DOHH2 (cell line): Measurements from ENCODE around the gene FBLN1.

ENCODE experiments used
- H3F3A ChIP-seq: fragments of 200-600 bp; sonication (generic), shearing (Covaris generic); 2 replicates; pipeline ENCODE4 v1.6.0; 2016; ENCODE audit warnings: antibody characterized with exemption, mild to moderate bottlenecking; ENCODE audit not compliant: control insufficient read depth, insufficient read depth
- H3K27ac ChIP-seq: fragments of 200-600 bp; sonication (generic); 2 replicates; pipeline ENCODE4 v1.5.1; 2014; ENCODE audit warnings: low read depth, mild to moderate bottlenecking, low read length, moderate library complexity
- H3K27me3 ChIP-seq: fragments of 200-600 bp; sonication (generic); 2 replicates; pipeline ENCODE4 v1.6.1; 2014; ENCODE audit warnings: mild to moderate bottlenecking, low read length, mixed read lengths; ENCODE audit not compliant: control insufficient read depth
- H3K36me3 ChIP-seq: fragments of 200-600 bp; sonication (generic); 2 replicates; pipeline ENCODE4 v1.6.1; 2014; ENCODE audit warnings: mild to moderate bottlenecking, low read length, moderate library complexity, mixed read lengths; ENCODE audit not compliant: control insufficient read depth
- H3K4me1 ChIP-seq: fragments of 200-600 bp; sonication (generic); 2 replicates; pipeline ENCODE4 v1.6.1; 2014; ENCODE audit warnings: mild to moderate bottlenecking, low read length, mixed read lengths; ENCODE audit not compliant: control insufficient read depth
- H3K4me2 ChIP-seq: fragments of 200-600 bp; sonication (generic); 2 replicates; pipeline ENCODE4 v1.6.0; 2014; ENCODE audit warnings: mild to moderate bottlenecking, low read length, moderate library complexity
- H3K4me3 ChIP-seq: fragments of 200-600 bp; sonication (generic); 2 replicates; pipeline ENCODE4 v1.5.1; 2014; ENCODE audit warnings: mild to moderate bottlenecking, low read length, mixed read lengths
- H3K79me2 ChIP-seq: fragments of 200-600 bp; sonication (generic); 2 replicates; pipeline ENCODE4 v1.6.1; 2014; ENCODE audit warnings: mild to moderate bottlenecking, low read length, mixed read lengths; ENCODE audit not compliant: control insufficient read depth
- H3K9me2 ChIP-seq: fragments of 200-600 bp; sonication (generic); replicated peaks from 2 replicates; pipeline ENCODE4 v1.6.1; 2014; ENCODE audit warnings: mild to moderate bottlenecking, low read length, mixed read lengths; ENCODE audit not compliant: control insufficient read depth
- H3K9me3 ChIP-seq: fragments of 200-600 bp; sonication (generic); 2 replicates; pipeline ENCODE4 v1.6.1; 2014; ENCODE audit warnings: antibody characterized with exemption, low read length, mixed read lengths; ENCODE audit not compliant: control insufficient read depth, insufficient read depth
- H4K20me1 ChIP-seq: fragments of 200-600 bp; sonication (generic); 2 replicates; pipeline ENCODE4 v1.6.0; 2014; ENCODE audit warnings: low read depth, mild to moderate bottlenecking, antibody characterized with exemption, low read length, moderate library complexity; ENCODE audit not compliant: control insufficient read depth, insufficient read depth
- EZH2phosphoT487 ChIP-seq: fragments of 200-600 bp; sonication (generic); IDR thresholded peaks from 2 replicates; pipeline ENCODE4 v1.6.1; 2017; ENCODE audit warnings: borderline replicate concordance, mild to moderate bottlenecking, antibody characterized with exemption, low read length, moderate library complexity, mixed read lengths
- TF ChIP-seq, protein P1 (sequence below): fragments of 200-600 bp; sonication (generic); IDR thresholded peaks from one replicate; pipeline ENCODE4 v1.5.1; 2014; ENCODE audit warnings: antibody characterized with exemption, mild to moderate bottlenecking, low read depth, low read length; ENCODE audit not compliant: poor library complexity, severe bottlenecking

FBLN1 gene

DNA sequence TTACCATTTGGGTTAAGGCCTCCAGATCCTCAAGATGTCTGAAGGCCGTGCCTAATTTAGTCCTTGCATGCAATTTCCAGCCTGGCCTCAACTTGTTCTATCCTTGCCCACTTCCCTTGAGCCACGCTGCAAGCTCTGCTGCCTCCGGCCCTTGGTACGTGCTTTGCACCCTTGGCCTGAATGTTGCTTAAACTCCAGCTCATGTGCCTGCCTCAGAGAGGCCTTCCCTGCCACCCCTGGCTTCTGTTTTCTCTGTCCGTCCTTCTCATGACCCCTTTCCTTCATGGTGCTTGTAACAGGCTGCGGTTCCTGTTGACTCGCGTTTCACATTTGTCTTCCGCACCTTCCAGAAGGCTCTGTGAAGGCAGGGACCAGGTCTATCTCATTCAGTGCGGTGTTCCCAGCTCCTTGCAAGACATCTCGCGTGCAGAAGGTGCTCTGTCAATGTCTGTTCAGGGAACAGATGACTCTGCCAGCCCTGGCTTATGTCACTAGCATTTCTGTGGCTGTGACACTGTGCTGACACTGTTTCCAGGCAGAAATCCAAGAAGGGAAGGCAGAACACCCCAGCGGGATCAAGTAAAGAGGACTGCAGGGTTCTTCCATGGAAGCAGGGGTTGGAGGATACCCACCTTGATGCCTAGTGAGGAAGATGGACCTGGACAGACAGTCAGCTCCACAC lies 61.8 kb downstream of the FBLN1 start:
- TF ChIP-seq, protein P1, sequence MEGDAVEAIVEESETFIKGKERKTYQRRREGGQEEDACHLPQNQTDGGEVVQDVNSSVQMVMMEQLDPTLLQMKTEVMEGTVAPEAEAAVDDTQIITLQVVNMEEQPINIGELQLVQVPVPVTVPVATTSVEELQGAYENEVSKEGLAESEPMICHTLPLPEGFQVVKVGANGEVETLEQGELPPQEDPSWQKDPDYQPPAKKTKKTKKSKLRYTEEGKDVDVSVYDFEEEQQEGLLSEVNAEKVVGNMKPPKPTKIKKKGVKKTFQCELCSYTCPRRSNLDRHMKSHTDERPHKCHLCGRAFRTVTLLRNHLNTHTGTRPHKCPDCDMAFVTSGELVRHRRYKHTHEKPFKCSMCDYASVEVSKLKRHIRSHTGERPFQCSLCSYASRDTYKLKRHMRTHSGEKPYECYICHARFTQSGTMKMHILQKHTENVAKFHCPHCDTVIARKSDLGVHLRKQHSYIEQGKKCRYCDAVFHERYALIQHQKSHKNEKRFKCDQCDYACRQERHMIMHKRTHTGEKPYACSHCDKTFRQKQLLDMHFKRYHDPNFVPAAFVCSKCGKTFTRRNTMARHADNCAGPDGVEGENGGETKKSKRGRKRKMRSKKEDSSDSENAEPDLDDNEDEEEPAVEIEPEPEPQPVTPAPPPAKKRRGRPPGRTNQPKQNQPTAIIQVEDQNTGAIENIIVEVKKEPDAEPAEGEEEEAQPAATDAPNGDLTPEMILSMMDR: no peak
- TF ChIP-seq EZH2phosphoT487: no peak
- H4K20me1 ChIP-seq: no peaks in the 10 kb centered on the region
- H3K27me3 ChIP-seq: peaks cover 28% of the 10 kb centered on the region
- no peaks in the 10 kb centered on the region for H3F3A ChIP-seq
- H3K36me3 ChIP-seq: no peaks in the 10 kb centered on the region
- no peaks in the 10 kb centered on the region for H3K4me1 ChIP-seq
- no peaks in the 10 kb centered on the region; the same call in 1 of the 2 replicates for H3K9me3 ChIP-seq
- no peaks in the 10 kb centered on the region for H3K79me2 ChIP-seq
- H3K4me2 ChIP-seq: no peak overlapping the region
- no peak overlapping the region for H3K27ac ChIP-seq
- H3K4me3 ChIP-seq: no peak overlapping the region
- H3K9me2 ChIP-seq: no peaks in the 10 kb centered on the region

DNA sequence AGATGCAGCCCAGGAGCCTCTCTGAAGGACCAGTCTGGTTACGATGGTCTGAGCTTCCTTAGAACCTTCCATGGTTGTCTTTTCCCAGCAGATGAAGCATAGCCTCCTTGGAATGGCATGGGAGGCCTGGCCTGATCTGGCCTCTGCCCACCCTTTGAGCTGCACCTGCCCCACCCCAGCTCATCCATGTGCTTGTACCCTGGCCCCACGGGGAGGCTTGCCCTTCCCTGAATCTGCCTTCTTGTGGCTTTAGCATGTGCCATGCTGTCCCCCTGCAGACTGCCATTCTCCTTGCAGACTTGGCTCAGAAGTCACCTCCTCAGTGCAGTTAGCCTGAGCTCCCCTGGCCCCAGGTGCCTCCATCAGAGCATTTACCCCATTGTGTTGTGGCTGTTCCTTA lies 62.5 kb downstream of the FBLN1 start:
- H3K4me2 ChIP-seq: no peak overlapping the region
- H3K27ac ChIP-seq: no peak overlapping the region
- H3K4me1 ChIP-seq: no peaks in the 10 kb centered on the region
- no peaks in the 10 kb centered on the region for H3K9me2 ChIP-seq
- no peak for TF ChIP-seq EZH2phosphoT487
- TF ChIP-seq, protein P1: no peak
- H3K36me3 ChIP-seq: no peaks in the 10 kb centered on the region
- peaks cover 28% of the 10 kb centered on the region for H3K27me3 ChIP-seq
- no peaks in the 10 kb centered on the region; the same call in 1 of the 2 replicates for H3K9me3 ChIP-seq
- H3F3A ChIP-seq: no peaks in the 10 kb centered on the region
- H4K20me1 ChIP-seq: no peaks in the 10 kb centered on the region
- no peak overlapping the region for H3K4me3 ChIP-seq
- H3K79me2 ChIP-seq: no peaks in the 10 kb centered on the region

DNA sequence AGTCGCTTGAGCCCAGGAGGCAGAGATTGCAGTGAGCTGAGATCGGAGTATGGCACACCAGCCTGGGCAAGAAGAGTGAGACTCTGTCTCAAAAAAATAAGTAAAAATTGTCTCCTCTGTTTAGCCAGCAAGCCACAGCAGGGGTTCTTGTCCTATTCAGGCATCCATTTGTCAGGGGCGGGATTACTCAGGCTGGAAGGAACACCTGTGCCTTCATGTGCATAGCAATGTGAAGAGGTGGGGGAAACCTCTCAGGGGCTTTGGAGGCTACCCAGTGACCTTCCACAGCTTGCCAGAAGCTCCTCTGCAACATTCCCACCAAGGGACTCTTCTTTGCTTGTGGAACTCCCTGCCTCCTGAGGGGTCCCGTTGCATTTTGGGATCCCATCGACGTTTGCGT lies 63.3 kb downstream of the FBLN1 start:
- H3F3A ChIP-seq: no peaks in the 10 kb centered on the region
- no peaks in the 10 kb centered on the region for H3K79me2 ChIP-seq
- H3K4me1 ChIP-seq: no peaks in the 10 kb centered on the region
- H3K4me3 ChIP-seq: no peak overlapping the region
- no peak overlapping the region for H3K27ac ChIP-seq
- H3K36me3 ChIP-seq: no peaks in the 10 kb centered on the region
- no peaks in the 10 kb centered on the region for H4K20me1 ChIP-seq
- no peak for TF ChIP-seq EZH2phosphoT487
- TF ChIP-seq, protein P1: no peak
- no peaks in the 10 kb centered on the region for H3K9me2 ChIP-seq
- H3K4me2 ChIP-seq: no peak overlapping the region
- peaks cover 28% of the 10 kb centered on the region for H3K27me3 ChIP-seq
- H3K9me3 ChIP-seq: peaks cover 4% of the 10 kb centered on the region; the same call in 1 of the 2 replicates
